ENCODE data around the gene THRB.
"Not testable (repeated sequence)": the region's sequence is repeated elsewhere in the genome, so short reads cannot be mapped to it uniquely, and the experiment has no call there.

Gene THRB

GRCh38 chr3:24401090-24401810, 93.4 kb downstream of the THRB start:
- DNase-seq (ENCODE audit: low read depth), result no peak

- DNase-seq (ENCODE audit: low read depth), result no peak
These were observed 94.2 kb downstream of the THRB start for GRCh38 chr3:24400450-24400849.

GRCh38 chr3:24400015-24400414, 94.6 kb downstream of the THRB start:
- no peak for DNase-seq (ENCODE audit: low read depth)

DNA sequence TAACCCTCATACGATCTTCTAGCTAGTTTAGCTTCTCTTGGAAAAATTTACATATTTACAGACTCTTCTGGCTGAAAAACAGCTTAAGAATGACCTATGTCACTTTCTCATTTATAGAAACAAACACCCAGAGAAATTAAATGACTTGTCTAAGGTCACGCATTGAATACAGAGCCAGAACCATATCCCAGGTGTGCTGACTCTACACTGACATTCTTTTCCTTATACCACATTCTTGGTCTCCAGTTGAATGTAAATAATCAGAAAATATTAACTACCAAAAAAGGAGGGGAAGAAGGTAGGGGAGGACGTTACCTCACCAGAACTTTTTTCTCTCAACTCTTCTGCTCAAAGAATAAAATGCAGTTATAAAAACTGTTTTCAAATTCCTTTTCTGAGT, 95.0 kb downstream of the THRB start:
- no peak for DNase-seq (ENCODE audit: low read depth)

DNA sequence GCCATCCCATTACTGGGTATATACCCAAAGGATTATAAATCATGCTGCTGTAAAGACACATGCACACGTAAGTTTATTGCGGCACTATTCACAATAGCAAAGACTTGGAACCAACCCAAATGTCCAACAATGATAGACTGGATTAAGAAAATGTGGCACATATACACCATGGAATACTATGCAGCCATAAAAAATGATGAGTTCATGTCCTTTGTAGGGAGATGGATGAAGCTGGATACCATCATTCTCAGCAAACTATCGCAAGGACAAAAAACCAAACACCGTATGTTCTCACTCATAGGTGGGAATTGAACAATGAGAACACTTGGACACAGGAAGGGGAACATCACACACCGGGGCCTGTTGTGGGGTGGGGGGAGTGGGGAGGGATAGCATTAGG, 95.9 kb downstream of the THRB start:
- not testable (repeated sequence) for DNase-seq (ENCODE audit: low read depth)

DNA sequence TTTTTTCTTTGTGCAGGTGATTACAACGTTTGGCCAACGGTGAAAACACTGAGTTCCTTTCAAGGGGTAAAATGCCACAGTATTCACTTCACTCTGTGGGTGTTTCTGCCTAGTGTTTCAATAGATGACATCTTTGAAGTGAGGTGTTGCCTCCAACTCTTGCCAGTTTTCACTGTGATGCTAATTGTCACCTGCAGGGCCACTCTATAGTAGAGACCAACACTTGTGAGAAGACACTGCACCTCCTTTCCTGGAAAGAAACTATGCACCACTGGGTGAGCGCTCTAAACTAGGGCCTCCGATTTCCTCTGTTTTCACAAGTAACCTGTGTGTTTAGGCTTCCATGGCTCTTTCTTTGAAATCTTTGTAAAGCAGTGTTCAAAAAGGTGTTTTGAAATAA, 98.3 kb downstream of the THRB start:
- DNase-seq (ENCODE audit: low read depth), result no peak

- no peak for DNase-seq (ENCODE audit: low read depth)
These were observed 99.9 kb downstream of the THRB start for GRCh38 chr3:24394754-24395153.

DNA sequence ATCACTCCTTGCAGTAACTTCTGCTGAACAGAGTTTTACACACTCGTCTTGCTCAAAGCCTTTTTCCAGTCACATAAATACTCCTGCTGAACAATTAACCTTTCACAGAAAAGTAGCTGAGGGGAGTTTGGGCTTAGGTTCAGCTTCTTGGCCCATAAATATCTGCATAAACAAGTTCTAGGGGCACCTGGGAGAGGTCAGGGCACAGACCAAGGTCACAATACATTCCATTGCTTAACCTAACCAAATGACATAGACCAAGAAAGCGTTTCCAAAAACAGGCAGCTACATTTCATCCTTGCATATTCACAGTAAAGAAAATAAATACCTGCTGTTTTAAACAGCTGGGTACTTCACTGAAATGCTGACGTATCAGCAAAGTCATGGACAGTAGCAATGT, 101.3 kb downstream of the THRB start:
- DNase-seq (ENCODE audit: low read depth), result no peak

DNA sequence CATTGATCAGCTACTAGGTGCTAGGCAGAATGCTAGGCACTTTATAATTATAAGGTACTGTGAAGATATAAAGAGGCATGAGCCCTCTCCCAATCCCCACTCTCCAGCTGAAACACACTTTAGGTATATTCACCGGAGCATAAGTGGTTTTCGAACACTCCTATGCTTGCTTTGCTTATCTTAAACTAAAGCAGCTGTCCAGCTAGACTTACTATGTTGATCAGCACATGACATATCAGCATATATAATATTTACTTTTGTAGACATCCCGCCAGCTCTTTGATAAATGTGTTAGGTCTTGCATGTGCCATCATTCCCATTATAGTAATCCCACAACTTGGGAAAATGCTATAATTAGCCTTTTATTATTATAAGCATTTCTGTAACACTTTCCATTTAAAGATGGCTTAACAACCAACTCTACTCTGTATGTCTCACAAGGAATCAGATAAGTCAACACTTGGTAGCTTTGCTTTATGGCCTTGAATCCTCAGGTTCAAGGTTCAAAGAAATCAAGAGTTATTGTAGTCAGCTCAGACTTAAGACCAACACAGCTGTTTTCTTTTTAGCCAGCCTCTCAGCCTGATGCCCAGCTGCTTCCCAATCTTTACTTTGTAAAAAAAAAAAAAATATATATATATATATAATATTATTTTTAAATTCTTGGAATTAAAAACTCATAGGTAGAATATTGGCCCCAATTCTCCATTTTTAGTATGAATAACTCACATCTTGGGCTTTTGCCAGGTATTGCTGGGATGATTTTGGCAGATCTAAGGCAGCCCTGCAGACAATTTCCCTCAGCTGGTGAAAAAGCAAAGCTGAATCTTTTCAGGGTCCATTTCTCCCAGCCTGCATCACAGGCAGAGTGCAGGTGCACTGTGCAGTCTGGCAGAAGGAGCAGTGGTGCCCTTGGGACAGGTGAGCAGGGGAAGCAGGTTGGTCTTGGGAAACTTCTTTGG, 104.2 kb downstream of the THRB start:
- no peak for DNase-seq (ENCODE audit: low read depth)

DNA sequence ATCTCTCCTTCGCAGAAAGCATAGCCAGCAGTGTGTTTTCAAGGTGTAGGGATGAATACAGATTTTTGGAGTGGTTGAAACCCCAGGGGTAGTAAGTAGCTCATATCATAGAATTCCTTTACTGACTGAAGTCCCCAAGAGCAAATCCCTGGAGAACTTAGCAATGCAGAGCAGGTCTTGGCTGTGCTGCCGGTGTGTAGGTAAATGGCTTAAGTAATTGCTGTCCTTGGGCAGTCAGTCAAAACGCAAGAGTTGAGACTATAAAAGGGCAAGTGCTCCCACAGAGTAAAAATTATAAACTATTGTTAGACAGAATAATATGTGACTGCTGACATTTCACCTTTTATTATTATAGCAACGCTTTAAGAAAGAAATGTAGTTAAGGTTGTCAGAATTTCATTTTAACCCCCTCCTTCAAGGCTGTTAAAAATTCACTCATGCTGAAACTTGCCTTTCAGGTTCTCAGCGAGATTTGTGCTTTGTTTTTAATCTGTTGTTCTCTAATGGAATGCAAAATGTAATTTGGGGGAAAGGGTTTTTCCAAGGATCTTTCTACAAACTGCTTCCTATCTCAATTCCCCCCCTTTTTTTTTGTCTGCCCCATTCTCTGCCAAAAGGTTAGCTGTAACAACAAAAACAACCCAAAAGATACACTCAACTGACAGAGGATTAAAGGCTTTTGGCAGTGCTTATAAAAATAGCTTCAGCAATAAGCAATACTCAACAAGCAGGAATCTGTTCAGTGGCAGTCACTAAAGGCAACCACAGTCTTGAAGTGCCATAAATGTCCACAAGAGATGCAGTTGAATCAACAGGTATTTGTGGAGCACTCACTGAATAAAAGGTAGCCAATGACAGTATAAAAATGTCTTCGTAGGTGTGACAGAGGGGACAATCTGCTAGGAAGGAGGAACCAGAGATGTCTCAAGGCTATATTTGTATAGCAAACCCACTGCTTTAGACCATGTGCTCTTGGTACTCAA, 105.3 kb downstream of the THRB start:
- DNase-seq (ENCODE audit: low read depth), result no peak

DNA sequence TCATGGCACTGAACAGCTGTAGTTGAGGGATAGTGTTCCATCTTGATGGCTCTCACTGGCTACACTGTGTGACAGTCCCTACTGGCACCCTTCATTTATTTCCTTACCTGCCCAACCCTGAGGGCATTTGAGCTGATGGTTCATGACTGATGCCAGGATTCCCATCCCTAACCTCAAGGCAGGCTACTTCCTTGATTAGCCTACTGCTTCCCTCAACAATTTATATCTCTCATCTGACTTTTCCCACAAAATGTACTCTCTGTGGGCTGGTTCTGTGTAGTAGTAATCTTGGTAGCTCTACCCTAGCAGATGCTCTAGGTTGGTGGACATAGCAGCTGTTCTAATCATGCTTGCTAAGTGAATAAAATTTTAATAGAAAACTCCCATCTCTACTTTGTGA, 106.0 kb downstream of the THRB start:
- no peak for DNase-seq (ENCODE audit: low read depth)

DNA sequence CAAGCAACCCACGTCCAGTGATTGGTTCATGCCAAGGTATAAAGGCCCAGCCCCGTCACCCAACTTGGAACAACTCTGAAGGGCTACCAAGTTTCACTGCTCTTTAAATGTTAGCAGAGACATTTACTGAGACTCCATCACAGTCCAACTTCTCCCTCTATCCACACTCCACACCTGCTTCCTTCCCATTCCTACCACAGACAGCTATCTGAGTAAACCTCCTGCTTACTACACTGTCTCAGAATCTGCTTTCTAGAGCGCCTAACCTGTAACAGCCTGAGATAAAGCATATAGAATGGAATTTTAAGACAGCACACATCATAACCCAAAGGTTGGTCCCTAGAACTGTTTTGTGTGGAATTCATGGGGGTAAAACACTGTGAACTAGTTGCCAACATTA, 106.5 kb downstream of the THRB start:
- DNase-seq (ENCODE audit: low read depth), result no peak

GRCh38 chr3:24387493-24387892, 107.2 kb downstream of the THRB start:
- peak; percentile 51 for DNase-seq (ENCODE audit: low read depth)

- DNase-seq (ENCODE audit: low read depth), result peak; percentile 40
These were observed 107.7 kb downstream of the THRB start for GRCh38 chr3:24387000-24387399.

DNA sequence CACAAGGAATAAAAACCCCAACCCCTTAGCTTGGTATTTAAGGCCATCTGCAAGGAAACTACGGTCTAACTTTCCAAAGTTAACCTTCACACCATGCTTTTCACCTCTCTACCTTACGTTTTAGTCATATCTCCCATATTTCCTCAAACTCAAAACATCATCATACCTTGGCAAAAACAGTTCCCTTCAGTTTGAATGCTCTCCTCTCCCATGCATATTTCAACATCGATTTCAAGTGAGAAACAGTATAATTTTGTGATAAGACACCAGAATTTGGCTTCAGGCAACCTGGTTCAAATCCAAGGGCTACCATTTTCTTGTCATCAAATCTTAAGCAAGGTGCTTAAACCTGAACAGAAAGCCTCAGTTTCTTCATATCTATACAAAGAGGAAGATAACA, 108.2 kb downstream of the THRB start:
- no peak for DNase-seq (ENCODE audit: low read depth)

- DNase-seq (ENCODE audit: low read depth), result no peak
These were observed 109.5 kb downstream of the THRB start for GRCh38 chr3:24385012-24385615.

DNA sequence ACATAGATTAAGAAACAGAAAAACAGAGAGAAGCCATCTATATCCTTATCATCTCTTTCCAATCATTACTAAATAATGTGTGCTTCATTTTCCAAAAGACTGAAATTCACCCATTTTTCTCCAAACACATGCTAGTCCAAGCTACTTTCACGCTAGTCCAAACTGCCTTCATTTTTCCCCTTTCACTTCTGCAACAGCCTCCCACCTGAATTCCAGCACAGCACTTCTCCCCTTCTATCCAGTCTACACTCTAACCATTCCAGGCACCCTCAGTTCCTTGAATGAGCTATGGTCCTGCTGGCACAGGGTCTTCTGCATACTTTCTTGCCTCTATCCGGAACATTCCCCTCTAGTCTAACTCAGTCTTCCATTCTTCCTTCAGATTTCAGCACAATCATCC, 112.0 kb downstream of the THRB start:
- DNase-seq (ENCODE audit: low read depth), result no peak

DNA sequence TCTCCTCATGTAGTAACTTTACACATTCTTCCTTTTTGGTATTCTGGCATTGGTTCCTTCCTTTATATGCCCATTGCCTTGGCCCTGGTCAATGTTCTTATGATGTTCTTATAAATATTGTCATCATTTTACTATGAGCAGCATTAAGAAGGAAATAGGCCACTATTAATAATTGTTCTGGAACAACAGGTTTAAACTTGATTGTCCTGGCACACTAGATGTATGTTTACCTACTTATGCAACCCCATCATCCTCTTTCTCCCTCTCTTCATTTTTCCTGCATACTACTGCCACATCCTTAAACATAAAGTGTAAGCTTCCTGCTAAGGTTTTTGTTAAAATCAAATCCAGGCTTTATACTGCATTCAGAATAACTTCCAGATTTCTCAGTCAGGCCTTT, 114.7 kb downstream of the THRB start:
- no peak for DNase-seq (ENCODE audit: low read depth)

GRCh38 chr3:24378313-24378712, 116.3 kb downstream of the THRB start:
- DNase-seq (ENCODE audit: low read depth), result no peak

DNA sequence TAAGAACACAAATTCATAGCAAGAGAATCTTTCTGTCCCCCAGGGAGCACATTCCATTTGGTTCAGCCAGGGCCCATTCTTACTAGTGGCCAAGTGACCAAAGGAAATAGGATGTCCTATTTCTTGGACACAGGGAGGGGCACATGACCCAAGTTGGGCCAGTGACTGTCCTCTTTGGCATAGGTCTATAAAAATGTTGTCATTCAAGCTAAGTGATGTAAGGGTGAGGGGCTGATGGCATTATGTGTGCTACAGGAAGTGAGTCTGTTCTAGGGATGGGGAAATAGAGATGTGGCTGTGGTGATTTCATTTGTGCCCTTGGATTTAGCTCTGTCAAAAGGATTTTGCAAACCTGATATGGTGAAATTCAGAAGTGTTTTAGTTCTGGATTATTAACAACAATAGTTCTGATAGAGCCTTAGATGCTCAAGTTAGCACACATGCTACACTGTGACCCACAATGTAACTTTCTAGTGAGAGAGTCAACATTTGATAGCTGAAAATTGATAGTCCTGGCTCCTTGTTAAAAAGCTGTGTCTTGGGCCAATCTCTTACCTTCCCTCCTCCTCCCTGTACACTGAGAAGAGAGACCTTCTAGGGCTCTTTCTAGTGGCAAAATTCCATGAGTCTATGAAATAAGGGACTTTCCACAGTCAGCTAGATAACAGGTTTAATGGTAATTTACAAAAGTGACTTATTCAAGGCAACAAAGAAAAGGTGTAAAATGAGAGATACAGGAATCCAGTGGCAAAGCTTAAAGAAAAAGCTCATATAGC, 117.2 kb downstream of the THRB start:
- DNase-seq (ENCODE audit: low read depth), result peak; percentile 35

DNA sequence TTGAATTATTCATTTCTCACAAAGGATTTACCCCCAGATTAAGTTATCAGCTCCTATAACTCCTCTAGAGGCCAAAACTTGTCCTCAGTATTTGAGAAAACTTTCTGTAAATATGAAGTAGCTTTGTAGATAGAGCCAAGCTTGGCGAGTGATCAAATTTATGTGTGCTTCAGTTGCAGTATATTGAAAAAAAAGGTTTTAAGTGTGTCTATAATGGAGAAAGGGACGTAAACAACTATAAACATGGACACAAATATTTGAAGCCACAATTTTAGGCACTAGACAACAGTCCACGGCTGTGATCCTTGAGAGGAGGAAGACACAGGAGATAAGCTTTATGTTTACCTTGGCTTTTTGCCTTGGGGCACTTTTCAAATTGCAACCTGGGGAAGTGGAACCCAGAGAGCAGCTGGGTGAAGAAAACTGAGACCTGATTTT, 118.7 kb downstream of the THRB start:
- no peak for DNase-seq (ENCODE audit: low read depth)

Data from fibroblast of gingiva (primary cell).